Neural cell (in vitro differentiated cells): ENCODE results near the gene ERC2. TPM values are rescaled to one million over a fixed set of nuclear protein-coding genes. Genes with fewer than 3 reads are reported as not detected.

ENCODE experiments used
- H2AFZ ChIP-seq: fragments of 200-600, 300-800 bp; sonication (generic), shearing (Covaris generic); 2 replicates; pipeline ENCODE4 v1.6.0; 2014; ENCODE audit warnings: low read depth, mild to moderate bottlenecking, antibody characterized with exemption, low read length, moderate library complexity
- H3F3A ChIP-seq: fragments of 200-600 bp; shearing (Covaris generic); 2 replicates; pipeline ENCODE4 v1.6.1; 2016; ENCODE audit warnings: mild to moderate bottlenecking, moderate library complexity, mixed read lengths, antibody characterized with exemption, low read length; ENCODE audit not compliant: insufficient read depth, poor library complexity, severe bottlenecking
- H3K27ac ChIP-seq: fragments of 200-600, 300-800 bp; sonication (generic), shearing (Covaris generic); 2 replicates; pipeline ENCODE4 v1.5.1; 2014; ENCODE audit warnings: mild to moderate bottlenecking, low read length, moderate library complexity
- H3K27me3 ChIP-seq: fragments of 300-800, 200-600 bp; sonication (generic), shearing (Covaris generic); 2 replicates; pipeline ENCODE4 v1.6.0; 2014; ENCODE audit warnings: mild to moderate bottlenecking, low read depth, low read length, moderate library complexity; ENCODE audit not compliant: insufficient read depth
- H3K36me3 ChIP-seq: fragments of 300-800, 200-600 bp; sonication (generic), shearing (Covaris generic); 2 replicates; pipeline ENCODE4 v1.5.1; 2014; ENCODE audit warnings: mild to moderate bottlenecking, antibody characterized with exemption, low read length, moderate library complexity; ENCODE audit not compliant: insufficient read depth
- H3K4me2 ChIP-seq: fragments of 300-800, 200-600 bp; sonication (generic), shearing (Covaris generic); 2 replicates; pipeline ENCODE4 v1.6.0; 2014; ENCODE audit warnings: mild to moderate bottlenecking, low read length
- H3K4me3 ChIP-seq: fragments of 300-800, 200-600 bp; sonication (generic), shearing (Covaris generic); 2 replicates; pipeline ENCODE4 v1.5.1; 2014; ENCODE audit warnings: mild to moderate bottlenecking, low read length, moderate library complexity
- H3K79me2 ChIP-seq: fragments of 200-600 bp; shearing (Covaris generic); replicated peaks from 2 replicates; pipeline ENCODE4 v1.6.0; 2014; ENCODE audit warnings: mild to moderate bottlenecking, low read length, moderate library complexity; ENCODE audit not compliant: insufficient read depth
- H3K9ac ChIP-seq: fragments of 300-800, 200-600 bp; sonication (generic), shearing (Covaris generic); 2 replicates; pipeline ENCODE4 v1.6.1; 2016; ENCODE audit warnings: mild to moderate bottlenecking, low read length, mixed read lengths
- H3K9me2 ChIP-seq: fragments of 200-600 bp; shearing (Covaris generic); 2 replicates; pipeline ENCODE4 v1.6.1; 2016; ENCODE audit warnings: mild to moderate bottlenecking, low read length, mixed read lengths; ENCODE audit not compliant: insufficient read depth
- H3K9me3 ChIP-seq: fragments of 200-600, 300-800 bp; sonication (generic), shearing (Covaris generic); 2 replicates; pipeline ENCODE4 v1.6.1; 2016; ENCODE audit warnings: mild to moderate bottlenecking, mixed run types, low read length, moderate library complexity, mixed read lengths
- H4K20me1 ChIP-seq: fragments of 200-600 bp; shearing (Covaris generic); 2 replicates; pipeline ENCODE4 v1.6.1; 2016; ENCODE audit warnings: mild to moderate bottlenecking, mixed run types; ENCODE audit not compliant: insufficient read depth
- CTCF ChIP-seq: fragments of 450-650 bp; IDR thresholded peaks from 2 replicates; pipeline ENCODE4 v1.5.1; 2014; ENCODE audit warnings: antibody characterized with exemption, mild to moderate bottlenecking, moderate library complexity; ENCODE audit not compliant: poor library complexity, severe bottlenecking
- EP300 ChIP-seq: fragments of 450-650 bp; conservative IDR thresholded peaks from 2 replicates; pipeline ENCODE4 v1.6.1; 2014; ENCODE audit warnings: antibody characterized with exemption, mild to moderate bottlenecking, moderate library complexity; ENCODE audit not compliant: poor library complexity, severe bottlenecking
- EZH2 ChIP-seq: fragments of 200-600, 300-800 bp; shearing (Covaris generic), sonication (generic); IDR thresholded peaks from 2 replicates; pipeline ENCODE4 v1.6.1; 2014; ENCODE audit warnings: antibody characterized with exemption, low read length, borderline replicate concordance, mild to moderate bottlenecking; ENCODE audit not compliant: insufficient read depth, poor library complexity, severe bottlenecking
- MXI1 ChIP-seq: fragments of 450-650 bp; conservative IDR thresholded peaks from 2 replicates; pipeline ENCODE4 v1.6.1; 2014; ENCODE audit warnings: antibody characterized with exemption, mild to moderate bottlenecking; ENCODE audit not compliant: poor library complexity, severe bottlenecking
- POLR2AphosphoS5 ChIP-seq: IDR thresholded peaks from 2 replicates; pipeline ENCODE4 v1.6.1; 2012
- RAD21 ChIP-seq: fragments of 450-650 bp; conservative IDR thresholded peaks from 2 replicates; pipeline ENCODE4 v1.6.1; 2014; ENCODE audit warnings: antibody characterized with exemption, mild to moderate bottlenecking, moderate library complexity
- SMC3 ChIP-seq: fragments of 450-650 bp; conservative IDR thresholded peaks from 2 replicates; pipeline ENCODE4 v1.6.1; 2014; ENCODE audit warnings: antibody characterized with exemption, mild to moderate bottlenecking, moderate library complexity; ENCODE audit not compliant: poor library complexity
- TAF1 ChIP-seq: IDR thresholded peaks from 2 replicates; pipeline ENCODE4 v1.6.1; 2012; ENCODE audit warnings: low read depth
- polyA plus RNA-seq: library from polyadenylated mRNA; depleted of rRNA; stranded (reverse); fragments of >200 nt; gene quantifications from 2 replicates; pipeline ENCODE4 v1.2.3, GENCODE V29; 2014
- TF ChIP-seq, protein P1 (sequence below): IDR thresholded peaks from 2 replicates; pipeline ENCODE4 v1.6.1; 2012; ENCODE audit warnings: borderline replicate concordance

ERC2 gene
- polyA plus RNA-seq, 1 donor from 2014 or later, result 60.4 TPM

DNA sequence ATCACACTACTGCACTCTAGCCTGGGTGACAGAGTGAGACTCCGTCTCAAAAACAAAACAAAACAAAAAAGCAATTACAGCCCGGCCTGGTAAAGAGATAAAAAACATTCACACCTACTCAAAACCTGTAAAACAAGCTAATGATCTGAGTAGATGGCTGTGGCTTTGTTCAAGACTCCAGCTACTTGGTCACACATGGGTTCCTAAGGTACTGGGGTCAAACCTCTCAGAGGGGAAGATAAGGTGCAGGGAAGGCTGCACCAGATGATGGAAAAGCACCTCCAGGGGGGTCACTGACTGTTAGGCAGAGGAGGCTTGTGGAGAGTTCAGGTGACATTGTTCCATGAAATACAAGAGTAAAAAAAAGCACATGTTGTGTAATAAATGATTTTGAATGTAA lies 531.0 kb downstream of the ERC2 start:
- TF ChIP-seq CTCF (no peak), SMC3 (no peak), RAD21 (no peak), TAF1 (no peak), EZH2 (no peak), POLR2AphosphoS5 (no peak), EP300 (no peak), MXI1 (no peak)
- TF ChIP-seq, protein P1, sequence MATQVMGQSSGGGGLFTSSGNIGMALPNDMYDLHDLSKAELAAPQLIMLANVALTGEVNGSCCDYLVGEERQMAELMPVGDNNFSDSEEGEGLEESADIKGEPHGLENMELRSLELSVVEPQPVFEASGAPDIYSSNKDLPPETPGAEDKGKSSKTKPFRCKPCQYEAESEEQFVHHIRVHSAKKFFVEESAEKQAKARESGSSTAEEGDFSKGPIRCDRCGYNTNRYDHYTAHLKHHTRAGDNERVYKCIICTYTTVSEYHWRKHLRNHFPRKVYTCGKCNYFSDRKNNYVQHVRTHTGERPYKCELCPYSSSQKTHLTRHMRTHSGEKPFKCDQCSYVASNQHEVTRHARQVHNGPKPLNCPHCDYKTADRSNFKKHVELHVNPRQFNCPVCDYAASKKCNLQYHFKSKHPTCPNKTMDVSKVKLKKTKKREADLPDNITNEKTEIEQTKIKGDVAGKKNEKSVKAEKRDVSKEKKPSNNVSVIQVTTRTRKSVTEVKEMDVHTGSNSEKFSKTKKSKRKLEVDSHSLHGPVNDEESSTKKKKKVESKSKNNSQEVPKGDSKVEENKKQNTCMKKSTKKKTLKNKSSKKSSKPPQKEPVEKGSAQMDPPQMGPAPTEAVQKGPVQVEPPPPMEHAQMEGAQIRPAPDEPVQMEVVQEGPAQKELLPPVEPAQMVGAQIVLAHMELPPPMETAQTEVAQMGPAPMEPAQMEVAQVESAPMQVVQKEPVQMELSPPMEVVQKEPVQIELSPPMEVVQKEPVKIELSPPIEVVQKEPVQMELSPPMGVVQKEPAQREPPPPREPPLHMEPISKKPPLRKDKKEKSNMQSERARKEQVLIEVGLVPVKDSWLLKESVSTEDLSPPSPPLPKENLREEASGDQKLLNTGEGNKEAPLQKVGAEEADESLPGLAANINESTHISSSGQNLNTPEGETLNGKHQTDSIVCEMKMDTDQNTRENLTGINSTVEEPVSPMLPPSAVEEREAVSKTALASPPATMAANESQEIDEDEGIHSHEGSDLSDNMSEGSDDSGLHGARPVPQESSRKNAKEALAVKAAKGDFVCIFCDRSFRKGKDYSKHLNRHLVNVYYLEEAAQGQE, result no peak
- H3K27me3 ChIP-seq, result no peaks in the 10 kb centered on the region
- no peaks in the 10 kb centered on the region for H3K79me2 ChIP-seq
- no peaks in the 10 kb centered on the region for H3K9me2 ChIP-seq
- H3K9me3 ChIP-seq, result no peaks in the 10 kb centered on the region
- no peaks in the 10 kb centered on the region for H3F3A ChIP-seq
- H3K4me3 ChIP-seq, result no peak overlapping the region
- H4K20me1 ChIP-seq, result no peaks in the 10 kb centered on the region
- H3K36me3 ChIP-seq, result no peaks in the 10 kb centered on the region
- no peak overlapping the region for H2AFZ ChIP-seq
- no peak overlapping the region for H3K27ac ChIP-seq
- H3K4me2 ChIP-seq, result no peak overlapping the region
- H3K9ac ChIP-seq, result no peak overlapping the region

DNA sequence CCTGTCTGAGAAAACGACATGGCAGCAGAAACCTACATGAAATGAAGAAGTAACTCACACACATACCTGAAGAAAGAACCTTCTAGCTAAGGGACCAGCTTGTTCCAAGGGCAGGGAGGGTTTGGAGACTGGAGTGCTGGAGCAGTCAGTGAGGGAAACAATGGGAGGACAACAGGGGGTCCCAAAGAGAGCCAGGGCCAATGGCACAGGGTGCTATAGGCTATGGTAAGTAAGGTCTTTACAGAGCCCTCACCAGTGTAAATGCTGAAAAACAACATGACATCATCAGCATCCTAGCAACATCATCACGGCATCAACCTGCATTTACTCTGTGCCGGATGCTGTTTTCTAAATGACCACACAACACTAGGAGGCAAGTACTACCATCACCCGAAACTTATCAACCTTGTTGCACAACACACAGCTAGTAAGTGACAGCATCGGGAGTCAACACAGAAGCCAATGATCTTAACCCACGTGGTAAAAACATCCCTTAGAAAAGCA lies 531.7 kb downstream of the ERC2 start:
- Histone ChIP-seq H3K4me2 (no peak overlapping the region), H3K27me3 (no peaks in the 10 kb centered on the region), H3K9me3 (no peaks in the 10 kb centered on the region), H3F3A (no peaks in the 10 kb centered on the region), H4K20me1 (no peaks in the 10 kb centered on the region), H3K9ac (no peak overlapping the region), H3K27ac (no peak overlapping the region), H2AFZ (no peak overlapping the region), H3K9me2 (no peaks in the 10 kb centered on the region), H3K79me2 (no peaks in the 10 kb centered on the region), H3K36me3 (no peaks in the 10 kb centered on the region), H3K4me3 (no peak overlapping the region)
- no peak for TF ChIP-seq CTCF
- TF ChIP-seq EP300, result no peak
- TF ChIP-seq RAD21, result no peak
- TF ChIP-seq TAF1, result no peak
- no peak for TF ChIP-seq EZH2
- TF ChIP-seq, protein P1, result no peak
- TF ChIP-seq POLR2AphosphoS5, result no peak
- no peak for TF ChIP-seq SMC3
- no peak for TF ChIP-seq MXI1
